Smooth muscle cell (in vitro differentiated cells): Measurements from ENCODE around the gene PTOV1. TPM values are rescaled to one million over a fixed set of nuclear protein-coding genes. Genes with fewer than 3 reads are reported as not detected.

Source experiments
- DNase-seq: peaks from one replicate; lab custom pipeline; 2025; ENCODE audit not compliant: unreplicated experiment; lab: John Stamatoyannopoulos, UW
- H2AFZ ChIP-seq: fragments of 200-600 bp; sonication (generic); 2 replicates; pipeline ENCODE4 v1.6.0; 2016; ENCODE audit warnings: antibody characterized with exemption, low read depth, mild to moderate bottlenecking
- H3F3A ChIP-seq: fragments of 200-600 bp; sonication (generic); 2 replicates; pipeline ENCODE4 v1.6.0; 2017; ENCODE audit warnings: antibody characterized with exemption, low read depth
- H3K27ac ChIP-seq: fragments of 200-600 bp; sonication (generic); 2 replicates; pipeline ENCODE4 v1.5.1; 2016; ENCODE audit warnings: low read depth, mild to moderate bottlenecking
- H3K27me3 ChIP-seq: fragments of 200-600 bp; sonication (generic); 2 replicates; pipeline ENCODE4 v1.6.1; 2016; ENCODE audit warnings: low read depth, mild to moderate bottlenecking
- H3K36me3 ChIP-seq: fragments of 200-600 bp; sonication (generic); 2 replicates; pipeline ENCODE4 v1.5.1; 2016; ENCODE audit warnings: low read depth
- H3K4me1 ChIP-seq: fragments of 200-600 bp; sonication (generic); 2 replicates; pipeline ENCODE4 v1.5.1; 2016; ENCODE audit warnings: low read depth
- H3K4me2 ChIP-seq: fragments of 200-600 bp; sonication (generic); 2 replicates; pipeline ENCODE4 v1.6.0; 2016; ENCODE audit warnings: mild to moderate bottlenecking
- H3K4me3 ChIP-seq: fragments of 200-600 bp; sonication (generic); 2 replicates; pipeline ENCODE4 v1.5.1; 2016; ENCODE audit warnings: mild to moderate bottlenecking
- H3K79me2 ChIP-seq: fragments of 200-600 bp; sonication (generic); 2 replicates; pipeline ENCODE4 v1.6.0; 2016; ENCODE audit warnings: low read depth, mild to moderate bottlenecking
- H3K9ac ChIP-seq: fragments of 200-600 bp; sonication (generic); 2 replicates; pipeline ENCODE4 v1.6.0; 2016; ENCODE audit warnings: low read depth
- H3K9me3 ChIP-seq: fragments of 200-600 bp; sonication (generic); replicated peaks from 2 replicates; pipeline ENCODE4 v1.5.1; 2016; ENCODE audit warnings: low read depth
- H4K20me1 ChIP-seq: fragments of 200-600 bp; sonication (generic); 2 replicates; pipeline ENCODE4 v1.6.0; 2016; ENCODE audit warnings: low read depth
- CTCF ChIP-seq: fragments of 200-600 bp; sonication (generic); IDR thresholded peaks from 2 replicates; pipeline ENCODE4 v1.5.1; 2017; ENCODE audit warnings: borderline replicate concordance, mild to moderate bottlenecking, antibody characterized with exemption; ENCODE audit not compliant: insufficient read depth, poor library complexity, severe bottlenecking
- WGBS: methylation state at CpG from one replicate; pipeline ENCODE4 v1.1.7; 2016; ENCODE audit warnings: low lambda C conversion rate; 5-methylcytosine and 5-hydroxymethylcytosine counted together
- polyA plus RNA-seq: library from polyadenylated mRNA; unstranded; fragments of >200 nt; fragmentation: Nextera tagmentation; extraction: Ambion mirVana; gene quantifications from 2 replicates; pipeline ENCODE4 v1.2.1, GENCODE V29; 2016
- total RNA-seq: library from RNA; depleted of rRNA; stranded (reverse); fragments of >200 nt; gene quantifications from 2 replicates; pipeline ENCODE4 v1.2.3, GENCODE V29; 2014

PTOV1 gene
- total and polyA plus RNA-seq, 2 experiments from 2014 or later, result 81.0 to 256 TPM

DNA sequence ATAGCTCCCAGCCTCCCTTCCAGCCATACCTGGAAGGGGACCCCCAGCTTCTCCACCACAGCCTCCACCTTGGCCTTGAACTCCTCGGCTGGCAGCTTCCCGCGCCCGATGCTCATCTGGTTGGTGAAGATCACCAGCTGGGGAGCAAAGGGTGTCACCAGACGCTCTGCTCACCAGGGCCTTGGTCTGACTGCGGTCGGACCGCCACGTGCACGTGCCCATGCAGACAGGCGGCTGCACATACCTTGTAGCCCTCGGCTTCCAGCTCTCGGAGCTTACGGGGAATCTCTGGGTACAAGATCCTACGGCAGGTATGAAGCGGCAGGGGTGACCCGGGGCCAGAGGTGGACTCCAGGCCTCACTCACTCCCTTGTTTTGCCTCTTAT lies 13.0 kb downstream of the PTOV1 start:
- H3K79me2 ChIP-seq, result peaks cover 31% of the 10 kb centered on the region
- no peak overlapping the region for H3K9ac ChIP-seq
- DNase-seq, result no peak
- H3K36me3 ChIP-seq, result no peaks in the 10 kb centered on the region
- no peak overlapping the region for H3K27ac ChIP-seq
- no peaks in the 10 kb centered on the region for H3K9me3 ChIP-seq
- 96% methylated on average over 17 of the region's 17 CpGs for WGBS
- H3K27me3 ChIP-seq, result no peaks in the 10 kb centered on the region
- no peak overlapping the region for H3K4me3 ChIP-seq
- no peak overlapping the region for H2AFZ ChIP-seq
- no peak overlapping the region for H3K4me2 ChIP-seq
- TF ChIP-seq CTCF, result no peak
- peaks cover 10% of the 10 kb centered on the region for H3F3A ChIP-seq
- H4K20me1 ChIP-seq, result peaks cover 14% of the 10 kb centered on the region
- peaks cover 7% of the 10 kb centered on the region for H3K4me1 ChIP-seq

DNA sequence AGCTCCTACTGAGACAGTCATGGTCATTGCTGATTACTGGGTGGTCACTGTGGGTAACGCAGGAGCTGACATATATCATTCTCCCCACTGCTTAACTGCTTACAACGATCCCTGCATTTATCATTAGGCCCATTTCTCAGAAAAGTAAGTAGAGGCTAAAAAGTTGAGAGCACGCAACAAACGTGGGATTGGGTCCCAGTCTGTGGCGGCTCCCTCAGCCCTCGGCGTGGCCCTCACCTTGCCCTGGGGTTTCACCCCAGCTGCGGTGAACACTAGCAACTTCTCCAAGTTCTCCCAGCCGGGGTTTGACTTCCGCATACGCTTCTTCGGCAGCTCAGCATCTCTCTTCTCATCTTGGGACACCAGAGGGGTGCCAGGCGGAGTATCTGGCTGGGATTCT lies 13.9 kb downstream of the PTOV1 start:
- Histone ChIP-seq H2AFZ (no peak overlapping the region), H3K4me2 (no peak overlapping the region), H3K36me3 (no peaks in the 10 kb centered on the region), H3K79me2 (peaks cover 31% of the 10 kb centered on the region), H3K9ac (no peak overlapping the region), H4K20me1 (peaks cover 8% of the 10 kb centered on the region), H3K27ac (no peak overlapping the region), H3F3A (peaks cover 7% of the 10 kb centered on the region), H3K4me3 (no peak overlapping the region), H3K9me3 (no peaks in the 10 kb centered on the region), H3K4me1 (peaks cover 7% of the 10 kb centered on the region), H3K27me3 (no peaks in the 10 kb centered on the region)
- 96% methylated on average over 13 of the region's 13 CpGs for WGBS
- DNase-seq, result no peak
- no peak for TF ChIP-seq CTCF

GRCh38 chr19:49866933-49867782 lies 16.2 kb downstream of the PTOV1 start, which contains the start of gene PNKP:
TSS of gene PNKP (minus strand) at chr19:49867576. CDS start at chr19:49867204, 372 bp downstream.
- Histone ChIP-seq H4K20me1 (peaks cover 6% of the 10 kb centered on the region), H3K27me3 (no peaks in the 10 kb centered on the region), H3K9ac (peak within 1 kb of the TSS; percentile 88), H3K79me2 (peaks cover 31% of the 10 kb centered on the region), H3K4me1 (peaks cover 15% of the 10 kb centered on the region), H3K4me3 (peak within 1 kb of the TSS; percentile 90), H2AFZ (peak within 1 kb of the TSS; percentile 80), H3F3A (peaks cover 4% of the 10 kb centered on the region), H3K27ac (peak within 1 kb of the TSS; percentile 94), H3K9me3 (no peaks in the 10 kb centered on the region), H3K36me3 (no peaks in the 10 kb centered on the region), H3K4me2 (peak within 1 kb of the TSS; percentile 96)
- WGBS, result 1% methylated on average over 63 of the region's 65 CpGs
- no peak for TF ChIP-seq CTCF
- peak; percentile 85 for DNase-seq
